GM19395 (cell line): Measurements from ENCODE around the gene TNFAIP8.

Source experiments
- ATAC-seq: cut with Tn5 transposase; IDR thresholded peaks from one replicate; pipeline ENCODE4 v1.9.1; 2021; ENCODE audit warnings: mild to moderate bottlenecking, moderate library complexity; ENCODE audit not compliant: unreplicated experiment

Gene TNFAIP8

GRCh38 chr5:119365847-119366539, 10.2 kb downstream of the TNFAIP8 start:
- no peak for ATAC-seq

GRCh38 chr5:119366540-119366881, 10.7 kb downstream of the TNFAIP8 start:
- ATAC-seq = peak; percentile 37

DNA sequence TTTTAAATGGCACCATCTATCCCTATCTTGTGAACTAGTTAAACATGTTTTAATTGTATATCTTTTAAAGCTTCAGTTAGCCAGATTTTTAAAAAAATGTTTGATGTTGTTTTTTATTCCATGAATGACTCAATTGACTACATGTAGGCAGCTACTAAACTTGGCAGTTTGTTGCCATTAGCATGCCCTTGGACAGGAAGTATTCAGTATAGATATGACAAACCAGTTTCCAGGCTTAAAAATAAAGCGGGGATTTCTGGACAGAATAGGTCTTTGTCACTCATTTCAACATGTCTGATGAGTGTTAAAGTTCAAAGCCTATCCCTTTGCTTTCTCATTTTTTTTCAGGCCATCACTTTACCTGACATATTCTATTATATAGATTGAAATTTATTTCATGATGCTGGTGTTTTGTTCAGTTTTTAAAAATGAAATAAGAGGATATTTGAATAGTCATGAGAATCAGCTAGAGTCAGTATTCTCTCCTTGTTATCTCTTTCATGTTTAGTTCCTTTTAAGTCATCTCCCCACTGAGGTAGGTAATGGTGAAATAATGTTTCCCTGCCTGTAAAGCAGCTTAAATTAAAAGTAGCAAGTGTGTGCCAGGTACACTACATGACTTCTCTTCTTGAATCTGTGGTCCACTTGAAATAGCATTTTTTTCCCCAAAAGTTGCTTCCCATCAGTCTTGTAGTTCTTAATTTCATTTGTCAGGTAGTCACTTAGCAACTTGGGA, 11.9 kb downstream of the TNFAIP8 start:
- ATAC-seq = peak; percentile 75

DNA sequence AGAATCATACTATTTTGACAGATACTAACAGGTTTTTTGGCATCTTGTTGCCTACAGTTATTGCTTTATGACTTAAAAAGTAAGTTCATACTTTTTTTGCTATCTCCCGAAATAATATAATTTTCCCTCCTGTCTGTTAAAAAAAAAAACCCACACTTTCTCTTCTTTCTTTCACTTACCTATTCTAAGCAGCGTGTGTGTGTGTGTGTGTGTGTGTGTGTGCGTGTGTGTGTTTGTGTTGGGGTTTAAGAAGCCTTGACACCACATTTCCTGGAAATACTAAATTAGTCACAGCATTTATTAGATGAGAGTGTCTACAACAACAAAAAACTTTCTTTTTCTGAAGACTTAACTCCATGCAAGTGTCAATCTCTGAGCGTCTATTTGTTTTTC, 12.4 kb downstream of the TNFAIP8 start:
- no peak for ATAC-seq

DNA sequence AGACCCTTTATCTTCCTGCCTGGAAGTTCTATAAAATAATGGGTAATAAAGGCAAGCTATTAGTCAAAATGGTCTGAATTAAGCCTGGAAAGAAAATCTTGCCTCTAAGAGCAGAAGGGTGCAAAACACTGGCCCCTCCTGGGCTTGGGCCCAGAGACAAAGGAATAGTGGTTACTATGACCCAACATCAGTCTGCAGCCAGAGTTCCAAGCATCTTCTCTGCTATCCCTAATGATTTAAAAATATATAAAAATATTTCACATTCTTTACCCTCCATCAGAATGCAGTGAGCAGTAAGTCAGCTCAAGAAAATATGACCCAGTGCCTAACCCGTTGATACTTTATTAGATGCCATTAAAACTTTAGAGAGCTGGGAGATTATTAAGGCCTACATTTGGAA, 14.7 kb downstream of the TNFAIP8 start:
- no peak for ATAC-seq

GRCh38 chr5:119371146-119371545, 15.3 kb downstream of the TNFAIP8 start:
- no peak for ATAC-seq

DNA sequence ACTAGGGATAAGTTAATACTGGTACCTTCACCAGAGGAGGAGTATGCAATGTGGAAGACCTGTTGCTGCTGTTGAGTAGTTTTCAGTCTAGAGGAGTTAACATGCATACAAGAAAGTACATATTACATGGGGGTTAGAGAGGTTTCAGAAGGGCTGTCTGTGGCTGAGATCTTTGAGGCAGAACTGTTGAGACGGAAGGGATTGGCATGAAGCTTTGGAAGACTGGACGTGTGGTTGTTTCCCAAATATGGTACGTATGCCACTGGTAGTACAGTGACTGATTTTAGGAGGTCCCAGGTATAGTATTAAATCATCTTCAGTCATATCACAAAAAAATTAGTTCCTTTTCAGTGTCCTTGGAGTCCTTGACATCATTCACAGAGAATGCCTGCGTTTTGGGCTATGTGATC, 17.6 kb downstream of the TNFAIP8 start:
- ATAC-seq = peak; percentile 81

DNA sequence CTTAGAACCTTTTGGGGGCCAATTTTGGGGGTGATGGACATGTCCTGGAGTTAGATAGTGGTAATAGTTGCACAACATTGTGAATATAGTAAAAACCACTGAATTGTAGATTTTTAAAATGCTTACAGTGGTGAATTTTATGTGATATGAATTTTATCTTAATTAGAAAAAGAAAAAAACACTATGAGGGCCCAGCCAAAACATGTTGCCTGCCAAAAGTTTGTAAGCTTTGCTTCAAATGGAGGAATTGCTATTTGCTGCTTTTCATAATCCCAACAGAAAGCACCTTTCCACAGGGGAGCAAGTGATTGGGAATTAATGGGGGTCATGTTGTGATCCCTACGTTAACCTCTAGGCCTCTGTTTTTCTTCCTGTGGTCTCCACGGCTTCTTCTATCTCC, 19.1 kb downstream of the TNFAIP8 start:
- no peak for ATAC-seq

DNA sequence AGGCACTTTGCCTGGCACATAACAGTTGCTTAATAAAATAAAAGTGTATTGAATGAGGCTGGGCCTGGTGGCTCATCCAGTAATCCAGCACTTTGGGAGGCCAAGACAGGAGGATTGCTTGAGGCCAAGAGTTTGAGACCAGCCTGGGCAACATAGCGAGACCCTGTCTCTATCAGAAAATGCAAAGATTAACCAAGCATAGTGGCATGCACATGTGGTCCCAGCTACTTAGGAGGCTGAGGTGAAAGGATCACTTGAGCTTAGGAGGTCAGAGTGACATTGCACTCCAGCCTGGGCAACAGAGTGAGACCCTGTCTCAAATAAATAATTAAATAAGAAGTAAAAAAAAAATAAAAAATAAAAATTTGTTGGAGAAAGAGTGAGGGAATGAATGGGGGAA, 21.2 kb downstream of the TNFAIP8 start:
- ATAC-seq = no peak

- ATAC-seq = no peak
Observed at GRCh38 chr5:119378075-119378700, 22.4 kb downstream of the TNFAIP8 start.

DNA sequence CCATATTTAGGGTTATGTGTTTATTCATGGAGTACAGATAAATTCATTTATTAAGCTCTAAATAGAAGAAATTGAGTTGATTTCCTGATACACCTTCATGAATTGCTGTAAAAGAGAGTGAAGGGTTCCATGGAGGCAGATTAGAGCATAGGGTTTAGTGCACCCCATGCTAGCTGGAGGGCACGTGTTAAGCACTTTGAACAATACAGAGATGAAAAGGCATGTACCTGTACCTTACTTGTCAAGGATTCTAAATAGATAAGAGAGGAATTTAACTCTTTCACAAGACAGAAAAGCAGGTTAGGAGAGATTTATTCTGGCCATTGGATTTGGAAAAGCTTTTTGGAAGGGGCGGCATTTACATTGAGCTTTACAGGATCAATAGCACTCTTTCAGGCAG, 23.3 kb downstream of the TNFAIP8 start:
- no peak for ATAC-seq

GRCh38 chr5:119379942-119380547, 24.2 kb downstream of the TNFAIP8 start:
- no peak for ATAC-seq

DNA sequence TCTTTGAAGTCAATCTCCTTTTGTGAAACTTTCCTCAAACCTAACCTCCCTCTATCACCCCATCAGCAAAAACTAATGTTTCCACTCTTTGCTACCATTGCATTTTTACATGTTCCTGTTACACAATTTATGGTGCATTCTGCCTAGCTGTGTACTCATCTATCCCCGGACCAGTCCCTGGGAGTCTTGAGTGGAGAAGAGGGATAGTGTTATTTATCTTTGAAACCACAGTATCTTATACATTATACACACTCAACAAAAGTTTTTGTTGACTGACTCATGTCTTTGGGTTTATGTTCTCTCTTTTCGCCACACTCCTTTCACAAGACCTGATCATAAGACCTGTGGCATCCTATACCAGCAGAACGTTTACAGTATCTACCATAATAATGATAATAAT, 26.4 kb downstream of the TNFAIP8 start:
- no peak for ATAC-seq

DNA sequence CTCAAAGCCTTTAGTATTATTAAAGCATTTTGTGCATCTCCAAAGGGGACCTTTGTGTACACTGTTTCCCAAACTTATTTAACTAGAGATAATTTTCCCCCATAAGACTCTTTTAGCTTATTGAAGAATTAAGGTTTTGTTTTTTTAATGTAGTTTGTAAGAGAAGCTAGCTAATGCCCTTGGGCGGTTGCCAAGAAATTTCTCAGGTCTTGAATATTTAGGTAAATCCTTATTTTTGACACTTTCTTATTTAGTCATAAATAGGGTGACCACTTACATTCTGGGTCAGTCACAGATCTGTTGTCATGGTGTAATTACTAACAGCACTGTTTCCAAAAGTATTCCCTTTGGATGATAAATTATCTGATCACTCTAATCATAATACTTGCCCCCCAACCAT, 27.2 kb downstream of the TNFAIP8 start:
- no peak for ATAC-seq

DNA sequence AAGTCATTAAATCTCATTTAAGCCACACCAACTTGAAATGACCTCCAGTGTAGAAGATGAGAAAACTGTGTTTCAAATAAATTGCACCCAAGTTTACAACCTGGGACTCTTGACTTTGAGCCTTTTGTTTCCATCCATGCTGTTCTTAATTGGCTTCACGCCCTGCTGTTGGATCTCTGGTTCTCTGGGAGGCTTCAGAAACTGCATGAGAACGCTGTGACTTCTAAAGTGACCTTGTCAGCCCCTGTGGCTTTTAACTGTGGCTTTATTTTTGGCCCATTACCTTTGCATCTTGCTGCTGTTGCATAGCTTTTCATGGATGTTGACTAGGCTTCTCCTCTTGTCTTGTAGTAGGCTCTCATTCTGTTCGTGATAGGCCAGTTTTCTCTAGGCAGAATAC, 29.3 kb downstream of the TNFAIP8 start:
- peak; percentile 54 for ATAC-seq

DNA sequence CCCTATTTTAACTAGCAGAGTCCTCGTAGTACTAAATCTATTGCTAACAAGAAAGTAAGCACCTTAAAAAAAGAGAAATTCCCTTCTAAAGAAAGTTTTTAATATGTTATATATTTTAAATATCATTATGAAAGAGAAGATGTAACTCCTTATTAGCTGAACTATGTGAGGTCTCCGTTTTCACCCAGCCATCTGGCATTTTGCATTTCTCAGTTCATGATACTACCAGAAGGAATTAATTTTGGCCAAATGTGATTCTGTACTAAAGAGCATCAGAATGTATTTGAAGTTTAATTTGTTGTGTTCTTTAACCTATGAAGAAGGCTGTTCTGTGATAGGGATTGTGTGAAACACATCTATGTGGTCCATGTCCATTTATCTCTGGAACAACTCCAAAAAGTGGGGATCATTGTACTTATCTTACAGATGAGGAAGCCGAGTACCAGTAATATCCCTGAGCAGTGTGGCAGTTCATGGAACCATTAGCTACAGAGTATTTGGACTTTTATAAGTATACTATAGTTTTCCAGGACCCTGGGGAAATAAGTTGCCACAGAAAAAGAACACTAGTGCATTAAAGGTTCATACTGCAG, 29.8 kb downstream of the TNFAIP8 start:
- peak; percentile 37 for ATAC-seq

- ATAC-seq = no peak
Observed at GRCh38 chr5:119386596-119387344, 31.0 kb downstream of the TNFAIP8 start.

GRCh38 chr5:119387945-119388618, 32.3 kb downstream of the TNFAIP8 start:
- no peak for ATAC-seq

- ATAC-seq = no peak
Observed at GRCh38 chr5:119388619-119389190, 32.9 kb downstream of the TNFAIP8 start.
